GM21529 (cell line): ENCODE results near the gene EBLN2.
"Not testable (repeated sequence)": the region's sequence is repeated elsewhere in the genome, so short reads cannot be mapped to it uniquely, and the experiment has no call there.

Source experiments
- ATAC-seq: cut with Tn5 transposase; IDR thresholded peaks from one replicate; pipeline ENCODE4 v1.9.1; 2021; ENCODE audit not compliant: unreplicated experiment

The EBLN2 gene

DNA sequence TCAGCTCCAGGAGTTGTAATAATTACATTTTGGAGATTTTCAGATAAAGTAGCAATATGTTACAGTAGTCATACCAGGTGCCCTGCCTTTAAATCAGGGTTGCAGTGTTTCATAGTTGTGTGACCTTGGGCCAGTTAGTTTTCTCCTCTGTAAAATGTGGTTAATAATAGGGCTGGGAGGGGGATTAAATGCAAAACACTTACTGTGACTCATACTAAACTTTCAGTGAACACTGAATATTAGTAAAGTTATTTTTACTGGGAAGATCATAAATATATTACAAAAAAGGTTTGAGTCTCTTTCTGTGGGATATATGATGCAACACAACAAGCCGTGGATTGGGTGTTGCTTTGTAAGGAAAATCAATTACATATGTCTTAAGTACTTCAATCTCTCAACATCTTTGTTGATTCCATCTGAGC, 1.1 kb upstream of the EBLN2 start:
- no peak for ATAC-seq

- ATAC-seq, result not testable (repeated sequence)
These were observed 4.8 kb downstream of the EBLN2 start for GRCh38 chr3:73066243-73066642.

GRCh38 chr3:73068419-73068818, 7.0 kb downstream of the EBLN2 start:
- ATAC-seq, result no peak

DNA sequence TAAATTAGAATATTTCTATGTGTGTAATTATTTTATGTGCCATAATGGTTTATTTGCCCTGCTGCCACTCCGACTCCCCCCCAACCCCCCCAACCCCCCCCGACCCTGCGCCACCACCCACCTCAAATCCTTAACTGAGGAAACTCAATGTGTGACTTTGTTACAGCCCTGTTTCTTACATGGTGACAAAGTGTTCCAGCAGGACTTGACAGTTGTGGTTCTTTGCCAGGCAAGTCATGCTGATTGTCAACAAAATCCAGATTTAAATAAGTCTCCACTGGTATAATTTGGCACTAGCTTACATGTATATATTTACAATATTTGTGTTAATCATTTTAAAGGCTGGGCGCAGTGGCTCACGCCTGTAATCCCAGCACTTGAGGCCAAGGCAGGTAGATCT, 7.7 kb downstream of the EBLN2 start:
- ATAC-seq, result no peak

GRCh38 chr3:73069775-73070444, 8.5 kb downstream of the EBLN2 start:
- no peak for ATAC-seq

- no peak for ATAC-seq
These were observed 9.5 kb downstream of the EBLN2 start for GRCh38 chr3:73070675-73071575.

- ATAC-seq, result no peak
These were observed 10.5 kb downstream of the EBLN2 start for GRCh38 chr3:73071952-73072351.

DNA sequence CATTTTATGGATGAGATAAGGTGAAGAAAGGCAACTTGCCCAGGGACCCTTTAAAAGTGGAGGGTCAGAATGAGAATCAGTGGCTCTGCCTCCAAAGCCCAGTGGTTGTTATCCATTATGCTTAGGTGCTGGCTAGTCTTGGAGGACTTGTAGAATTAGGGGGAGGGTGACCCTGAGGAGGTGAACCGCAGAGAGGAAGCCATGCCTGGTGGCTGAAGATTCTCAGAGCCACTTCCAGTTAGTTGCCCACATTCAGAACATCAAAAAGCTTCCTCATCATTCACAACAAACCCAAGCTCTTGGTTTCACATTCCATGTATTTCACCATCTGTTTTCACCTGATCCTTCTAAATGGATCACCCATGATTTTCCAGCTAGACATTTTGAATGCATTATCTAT, 11.2 kb downstream of the EBLN2 start:
- no peak for ATAC-seq

DNA sequence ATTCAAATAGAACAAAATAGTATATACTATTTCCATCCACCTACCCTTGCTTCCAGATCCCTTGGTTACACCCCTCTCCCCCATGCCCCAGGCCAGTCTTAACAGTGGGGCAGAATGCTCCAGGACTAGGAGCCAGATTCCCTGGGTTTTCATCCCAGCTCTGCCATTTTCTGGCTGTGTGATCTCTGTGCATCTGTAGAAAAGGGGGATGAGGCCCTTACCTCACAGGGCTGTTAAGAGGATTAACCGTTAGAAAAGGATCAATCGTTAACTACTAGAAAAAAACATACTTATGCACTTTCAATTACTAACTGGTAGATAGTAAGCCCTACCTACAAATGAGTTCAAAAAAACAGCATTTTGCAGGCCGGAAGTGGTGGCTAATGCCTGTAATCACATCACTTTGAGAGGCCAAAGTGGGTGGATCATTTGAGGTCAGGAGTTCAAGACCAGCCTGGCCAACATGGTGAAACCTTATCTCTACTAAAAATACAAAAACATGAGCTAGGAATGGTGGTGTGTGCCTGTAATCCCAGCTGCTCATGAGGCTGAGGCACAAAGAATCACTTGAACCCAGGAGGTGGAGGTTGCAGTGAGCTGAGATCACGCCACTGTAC, 11.7 kb downstream of the EBLN2 start:
- no peak for ATAC-seq

DNA sequence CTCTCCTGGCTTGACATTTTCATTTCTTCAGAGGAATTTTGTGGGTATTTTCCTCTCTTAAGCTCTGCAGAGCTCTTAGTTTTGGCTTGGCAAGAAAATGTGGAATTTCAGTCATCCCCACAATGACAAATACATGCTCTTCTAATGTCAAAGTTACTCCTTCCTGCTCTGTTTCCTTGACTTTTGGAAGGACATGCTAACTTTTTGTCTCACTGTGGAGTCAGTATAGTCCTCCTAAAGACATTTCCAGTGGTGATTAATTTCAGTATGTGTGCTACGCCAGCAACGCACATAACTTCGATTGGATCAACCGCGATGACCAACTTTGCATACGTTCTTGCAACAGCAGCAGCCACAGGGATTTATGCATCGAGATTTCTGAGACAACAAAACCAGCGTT, 13.3 kb downstream of the EBLN2 start:
- ATAC-seq, result no peak

DNA sequence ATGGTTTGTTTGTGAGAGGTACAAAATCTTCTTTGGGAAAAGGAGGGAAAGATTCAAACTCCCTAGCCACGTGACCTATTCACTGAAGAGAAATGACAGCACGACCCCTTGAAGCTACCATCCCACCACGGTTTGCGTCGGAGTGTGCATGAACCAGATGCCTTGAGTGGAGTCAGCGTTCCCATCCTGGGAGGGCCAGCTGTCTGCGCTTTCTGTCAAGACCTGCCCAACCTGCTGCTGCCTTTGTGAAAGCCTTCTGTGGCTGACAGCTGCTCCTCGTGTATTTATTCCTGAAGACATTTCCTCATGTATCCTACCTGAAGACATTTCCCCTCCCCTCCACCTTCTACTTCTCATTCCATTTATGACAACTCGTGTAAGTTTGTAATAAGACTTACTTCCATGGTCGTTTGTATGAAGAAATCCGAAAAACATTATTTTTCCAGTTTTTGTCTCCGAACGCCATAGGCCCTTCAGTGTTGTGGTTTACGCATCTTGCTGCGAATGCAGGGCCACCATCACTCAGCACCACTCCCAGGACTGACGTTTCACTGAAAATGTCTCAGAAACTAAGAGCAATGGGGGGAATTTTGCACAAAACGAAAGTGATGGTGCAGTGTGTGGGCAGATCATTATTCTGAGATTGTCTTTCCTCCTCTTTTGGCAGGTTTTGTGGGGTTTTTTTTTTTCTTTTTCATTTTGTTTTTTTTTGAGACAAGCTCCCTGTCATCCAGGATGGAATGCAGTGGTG, 18.9 kb downstream of the EBLN2 start:
- no peak for ATAC-seq

DNA sequence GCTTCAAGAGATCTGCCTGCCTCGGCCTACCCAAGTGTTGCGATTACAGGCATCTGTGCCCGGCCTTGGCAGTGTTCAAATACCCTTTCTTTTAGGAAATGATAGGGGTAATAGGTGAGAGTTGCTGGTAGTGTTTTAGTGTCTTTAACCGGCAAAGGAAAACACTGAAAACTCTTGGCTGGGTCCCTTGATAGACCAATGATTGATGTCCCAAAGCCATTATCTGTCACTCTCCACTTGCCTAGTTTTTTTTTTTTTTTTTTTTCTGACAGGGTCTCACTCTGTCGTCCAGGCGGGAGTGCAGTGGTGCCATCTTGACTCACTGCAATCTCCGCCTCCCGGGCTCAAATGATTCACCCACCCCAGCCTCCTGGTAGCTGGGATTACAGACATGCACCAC, 19.7 kb downstream of the EBLN2 start:
- ATAC-seq, result no peak

GRCh38 chr3:73084170-73084569, 22.7 kb downstream of the EBLN2 start:
- ATAC-seq, result no peak

DNA sequence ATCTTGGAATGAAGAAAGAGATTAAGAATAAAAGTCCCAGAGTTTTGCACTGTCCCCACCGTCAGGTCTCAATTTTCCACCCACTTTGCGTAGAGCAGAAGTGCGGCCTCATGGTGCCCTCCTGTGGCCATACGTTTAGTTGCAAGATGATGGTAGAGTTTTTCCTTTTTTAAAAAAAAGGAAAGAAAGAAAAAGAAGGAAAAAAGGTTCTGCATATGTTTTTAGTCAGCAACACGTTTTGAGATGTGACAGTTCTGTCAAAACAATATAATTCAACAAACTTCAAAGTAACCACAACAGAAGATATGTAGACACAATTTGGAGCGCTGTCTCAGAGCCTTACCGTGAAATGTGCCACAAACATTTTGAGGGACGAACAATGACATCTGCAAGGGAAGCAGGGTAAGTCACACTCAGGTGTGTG, 24.6 kb downstream of the EBLN2 start:
- peak; percentile 51 for ATAC-seq

DNA sequence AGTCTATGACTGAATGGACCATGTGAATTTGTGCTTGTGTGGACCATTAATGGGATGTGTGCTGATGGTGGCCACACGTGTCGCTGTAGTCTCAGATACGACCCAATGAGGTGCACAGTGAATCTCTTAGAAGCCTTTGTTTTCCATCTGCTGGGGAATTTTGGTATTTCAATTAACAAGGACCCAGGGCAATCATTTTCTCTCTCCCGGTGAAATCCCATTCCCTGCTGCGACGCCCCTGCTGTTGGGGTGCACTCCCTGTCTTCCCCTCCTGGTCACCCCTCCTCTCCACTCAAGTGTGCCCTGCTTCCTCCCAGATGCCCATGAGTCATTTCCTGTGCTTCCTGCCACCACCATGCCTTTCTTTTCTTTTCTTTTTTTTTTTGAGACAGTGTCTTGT, 32.7 kb downstream of the EBLN2 start:
- ATAC-seq, result no peak

DNA sequence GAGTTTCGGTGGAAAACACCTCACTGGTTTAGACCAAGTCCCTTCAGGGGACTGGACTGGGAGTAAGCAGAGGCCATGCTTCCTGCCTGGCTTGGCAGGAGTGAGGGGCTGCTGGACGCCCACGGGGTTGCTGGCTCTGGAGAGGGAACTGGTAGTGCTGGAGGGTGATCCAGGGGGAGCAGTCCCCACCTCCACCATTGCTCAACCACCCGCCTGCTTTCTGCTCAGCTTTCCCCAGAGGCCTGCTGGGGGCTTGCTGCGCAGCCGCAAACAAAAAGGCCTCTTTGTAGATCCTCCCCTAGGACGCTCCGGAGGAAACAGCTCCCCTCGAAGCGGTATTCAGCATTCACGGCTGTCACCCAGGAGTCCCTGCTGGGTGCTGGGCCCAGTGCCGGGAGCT, 33.5 kb downstream of the EBLN2 start:
- ATAC-seq, result no peak

- no peak for ATAC-seq
These were observed 34.7 kb downstream of the EBLN2 start for GRCh38 chr3:73096169-73096568.

GRCh38 chr3:73098026-73098425, 36.6 kb downstream of the EBLN2 start:
- no peak for ATAC-seq

GRCh38 chr3:73098873-73099272, 37.4 kb downstream of the EBLN2 start:
- ATAC-seq, result no peak

DNA sequence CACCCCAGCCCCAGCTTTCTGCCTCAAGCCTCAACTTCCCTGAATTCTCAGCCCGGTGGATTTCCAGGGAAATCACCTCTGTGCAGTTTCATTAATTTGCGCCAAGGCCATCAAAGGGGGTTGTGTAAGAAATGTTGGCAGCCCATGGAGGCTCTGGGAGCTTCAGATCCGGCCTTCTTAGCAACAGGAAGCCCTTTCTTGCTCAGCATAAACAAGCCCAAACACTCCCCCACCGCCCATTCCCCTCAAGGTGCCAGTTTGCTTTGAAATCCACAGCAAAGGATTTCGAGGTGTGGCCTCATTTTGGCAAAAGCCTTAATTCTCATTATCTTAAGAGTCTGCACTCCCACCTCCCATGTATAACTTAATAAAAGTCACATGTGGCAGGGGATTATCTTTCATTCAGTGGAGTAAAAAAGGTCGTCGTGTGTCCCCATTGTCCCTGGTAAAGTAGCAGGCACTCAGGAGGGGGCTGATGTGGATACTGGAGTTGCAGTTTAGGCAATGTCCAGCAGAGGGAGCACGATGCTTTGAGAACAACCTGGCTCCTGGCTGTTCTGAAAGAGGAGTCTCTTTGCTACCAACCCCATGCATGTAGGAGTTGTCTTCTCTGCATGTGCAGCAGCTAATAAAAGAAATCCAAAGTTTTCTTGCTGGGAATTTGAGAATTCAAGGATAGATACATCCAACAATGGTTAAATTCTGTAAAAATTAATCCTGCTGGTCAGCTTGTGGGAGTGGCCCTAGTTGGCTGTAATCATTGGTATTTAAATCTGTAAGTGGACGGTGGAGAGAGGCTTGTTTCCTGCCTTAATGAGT, 39.5 kb downstream of the EBLN2 start:
- peak; percentile 89 for ATAC-seq
